Skeletal muscle tissue (tissue), 4 donors: ENCODE data around the gene IQCK. TPM values are rescaled to one million over a fixed set of nuclear protein-coding genes. Genes with fewer than 3 reads are reported as not detected.

ENCODE experiments used
- H3K27ac ChIP-seq: one replicate; pipeline ENCODE4 v1.7.0; 2013; ENCODE audit warnings: mild to moderate bottlenecking, low read depth, low read length, inconsistent platforms
- H3K27me3 ChIP-seq, 3 donors: one replicate each; pipeline ENCODE4 v1.7.0; 2013; ENCODE audit warnings: low read length in 3 of 3; ENCODE audit not compliant: control insufficient read depth in 3 of 3, insufficient read depth in 3 of 3
- H3K36me3 ChIP-seq, 3 donors: one replicate each; pipeline ENCODE4 v1.7.0; 2013; ENCODE audit warnings: low read length in 3 of 3; ENCODE audit not compliant: control insufficient read depth in 3 of 3, insufficient read depth in 3 of 3
- H3K4me1 ChIP-seq, 3 donors: one replicate each; pipeline ENCODE4 v1.7.0; 2013; ENCODE audit warnings: low read length in 3 of 3, mild to moderate bottlenecking in 3 of 3; ENCODE audit not compliant: control insufficient read depth in 3 of 3, insufficient read depth in 3 of 3
- H3K4me3 ChIP-seq, 3 donors: one replicate each; pipeline ENCODE4 v1.7.0; 2013; ENCODE audit warnings: low read length in 3 of 3
- H3K9ac ChIP-seq, 3 donors: one replicate each; pipeline ENCODE4 v1.7.0; 2013; ENCODE audit warnings: low read length in 3 of 3, mild to moderate bottlenecking in 3 of 3, moderate library complexity in 2 of 3, low read depth in 1 of 3
- H3K9me3 ChIP-seq, 3 donors: one replicate each; pipeline ENCODE4 v1.7.0; 2013; ENCODE audit warnings: low read length in 3 of 3; ENCODE audit not compliant: control insufficient read depth in 3 of 3
- total RNA-seq: library from RNA; depleted of rRNA; stranded (reverse); fragments of >200 nt; gene quantifications from one replicate; pipeline ENCODE4 v1.2.3, GENCODE V29; 2014
- donor health status: Osteomylitis.

Gene IQCK
- total RNA-seq, 1 donor from 2014 or later = 10.4 TPM

DNA sequence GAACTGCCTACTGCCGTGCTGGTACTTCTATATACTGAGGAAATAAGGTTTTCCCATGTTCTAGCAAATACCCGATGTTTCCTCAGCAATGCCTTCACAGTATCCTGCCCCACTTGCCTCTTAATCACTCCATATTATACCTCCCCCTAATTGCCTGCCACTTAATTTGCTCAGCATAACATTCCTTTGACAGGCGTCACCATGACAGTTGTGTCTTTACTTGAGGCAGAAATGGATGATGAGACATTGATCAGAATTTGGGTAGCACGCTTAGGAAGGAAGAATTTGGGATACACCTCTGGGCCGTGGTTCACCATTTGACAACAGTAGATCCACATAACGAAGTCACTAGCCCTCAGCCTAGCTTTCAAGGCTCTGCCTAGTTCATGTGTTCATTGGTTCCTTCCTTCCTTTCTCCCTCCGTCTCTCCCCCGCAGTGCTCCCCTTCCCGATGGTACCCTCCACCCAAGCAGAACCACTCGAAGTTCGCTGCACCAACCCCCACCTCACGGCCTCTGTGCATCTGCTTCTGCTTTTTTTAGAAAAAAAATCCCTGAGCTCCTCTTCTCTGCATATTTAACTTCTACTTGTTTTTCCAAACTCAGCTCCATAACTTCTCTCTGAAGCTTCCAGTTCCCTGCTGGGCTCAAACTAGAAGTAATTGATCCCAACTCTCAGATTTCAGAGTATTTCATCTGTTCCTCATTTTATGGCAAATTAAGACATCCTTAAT lies 19.4 kb downstream of the IQCK start:
- Histone ChIP-seq H3K9ac (no peak overlapping the region), H3K4me3 (no peak overlapping the region), H3K27me3 (no peaks in the 10 kb centered on the region), H3K9me3 (no peaks in the 10 kb centered on the region), H3K4me1 (peaks cover 6 to 15% (median 9%) of the 10 kb centered on the region in 3 donors), H3K27ac (no peak overlapping the region), H3K36me3 (peaks cover 0 to 5% (median 0%) of the 10 kb centered on the region in 3 donors)

DNA sequence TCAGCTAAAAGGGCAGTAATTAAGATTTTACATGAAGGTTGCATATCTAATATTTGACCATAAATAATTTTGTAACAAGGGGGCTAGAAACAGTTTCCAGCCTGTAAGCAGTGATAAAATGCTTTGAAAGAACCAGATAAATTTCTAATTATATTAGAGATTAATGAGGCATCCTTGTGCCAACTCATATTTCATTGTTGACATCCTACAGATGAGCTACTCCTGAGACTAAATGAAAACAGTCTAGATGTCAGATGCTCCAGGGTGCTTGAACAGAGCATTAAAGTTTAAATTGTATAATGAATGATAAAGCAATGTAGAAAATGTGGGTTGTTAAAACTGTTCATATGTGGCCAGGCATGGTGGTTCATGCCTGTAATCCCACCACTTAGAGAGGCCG lies 23.3 kb downstream of the IQCK start:
- H3K4me1 ChIP-seq = no peaks in the 10 kb centered on the region
- H3K9me3 ChIP-seq = no peaks in the 10 kb centered on the region
- H3K9ac ChIP-seq = no peak overlapping the region
- H3K4me3 ChIP-seq = no peak overlapping the region
- H3K27me3 ChIP-seq = no peaks in the 10 kb centered on the region
- peaks cover 0 to 5% (median 0%) of the 10 kb centered on the region in 3 donors for H3K36me3 ChIP-seq
- no peak overlapping the region for H3K27ac ChIP-seq

DNA sequence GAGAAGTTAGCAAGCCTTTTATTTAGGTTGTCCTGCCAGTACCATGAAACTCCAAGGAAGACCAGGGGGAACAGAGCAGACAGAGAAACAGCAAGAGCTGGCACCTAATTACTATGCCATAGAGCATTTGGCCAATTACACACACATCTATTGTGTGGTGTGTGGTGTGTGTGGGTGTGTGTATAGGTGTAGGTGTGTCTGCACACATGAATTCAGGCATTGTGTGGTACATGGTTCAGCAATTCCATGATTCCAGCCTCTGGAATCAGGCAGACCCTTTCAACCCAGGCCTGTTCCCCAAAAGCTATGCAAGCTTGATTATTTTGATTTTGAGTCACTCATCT lies 25.7 kb downstream of the IQCK start:
- peaks cover 0 to 3% (median 0%) of the 10 kb centered on the region in 3 donors for H3K4me1 ChIP-seq
- H3K27ac ChIP-seq = no peak overlapping the region
- H3K4me3 ChIP-seq = no peak overlapping the region
- H3K9me3 ChIP-seq = no peaks in the 10 kb centered on the region
- no peak overlapping the region for H3K9ac ChIP-seq
- no peaks in the 10 kb centered on the region for H3K27me3 ChIP-seq
- H3K36me3 ChIP-seq = no peaks in the 10 kb centered on the region

DNA sequence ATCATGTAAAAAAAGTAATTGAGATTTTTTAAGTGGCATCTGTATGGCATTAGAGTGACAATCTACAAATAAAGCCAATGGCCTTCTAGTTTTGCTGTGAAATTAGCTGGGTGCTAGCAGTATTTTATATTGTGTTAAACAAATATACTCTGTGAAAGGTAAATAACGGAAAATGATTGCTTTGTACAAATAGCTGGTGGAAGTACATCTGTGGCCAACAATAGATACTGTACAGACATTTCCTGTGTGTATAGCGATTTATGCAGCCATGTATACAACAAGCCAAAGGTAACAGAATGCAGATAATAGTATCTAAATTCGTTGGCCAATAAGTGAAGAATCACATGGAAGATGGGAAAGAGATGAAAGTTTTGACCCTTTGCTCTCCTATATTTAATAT lies 26.6 kb downstream of the IQCK start:
- H3K9ac ChIP-seq = no peak overlapping the region
- H3K27ac ChIP-seq = no peak overlapping the region
- no peaks in the 10 kb centered on the region for H3K36me3 ChIP-seq
- no peak overlapping the region for H3K4me3 ChIP-seq
- peaks cover 0 to 3% (median 2%) of the 10 kb centered on the region in 3 donors for H3K4me1 ChIP-seq
- no peaks in the 10 kb centered on the region for H3K9me3 ChIP-seq
- H3K27me3 ChIP-seq = no peaks in the 10 kb centered on the region

- H3K27ac ChIP-seq = no peak overlapping the region
- peaks cover 0 to 3% (median 2%) of the 10 kb centered on the region in 3 donors for H3K4me1 ChIP-seq
- H3K36me3 ChIP-seq = no peaks in the 10 kb centered on the region
- no peaks in the 10 kb centered on the region for H3K9me3 ChIP-seq
- no peak overlapping the region for H3K4me3 ChIP-seq
- no peaks in the 10 kb centered on the region for H3K27me3 ChIP-seq
- no peak overlapping the region for H3K9ac ChIP-seq
Measured at GRCh38 chr16:19745286-19746010, 27.4 kb downstream of the IQCK start.

- Histone ChIP-seq H3K9ac (no peak overlapping the region), H3K4me3 (no peak overlapping the region), H3K4me1 (peaks cover 2 to 7% (median 4%) of the 10 kb centered on the region in 3 donors), H3K27me3 (no peaks in the 10 kb centered on the region), H3K27ac (no peak overlapping the region), H3K9me3 (no peaks in the 10 kb centered on the region), H3K36me3 (no peaks in the 10 kb centered on the region)
Measured at GRCh38 chr16:19746561-19746960, 28.5 kb downstream of the IQCK start.

- Histone ChIP-seq H3K9ac (no peak overlapping the region), H3K27me3 (no peaks in the 10 kb centered on the region), H3K4me1 (peaks cover 3 to 16% (median 11%) of the 10 kb centered on the region in 3 donors), H3K27ac (no peak overlapping the region), H3K9me3 (no peaks in the 10 kb centered on the region), H3K4me3 (no peak overlapping the region), H3K36me3 (no peaks in the 10 kb centered on the region)
Measured at GRCh38 chr16:19748389-19749168, 30.5 kb downstream of the IQCK start.

- H3K9ac ChIP-seq = no peak overlapping the region
- H3K4me3 ChIP-seq = no peak overlapping the region
- H3K9me3 ChIP-seq = no peaks in the 10 kb centered on the region
- no peak overlapping the region for H3K27ac ChIP-seq
- H3K4me1 ChIP-seq = peaks cover 3 to 20% (median 15%) of the 10 kb centered on the region in 3 donors
- no peaks in the 10 kb centered on the region for H3K36me3 ChIP-seq
- H3K27me3 ChIP-seq = no peaks in the 10 kb centered on the region
Measured at GRCh38 chr16:19749571-19750080, 31.6 kb downstream of the IQCK start.

DNA sequence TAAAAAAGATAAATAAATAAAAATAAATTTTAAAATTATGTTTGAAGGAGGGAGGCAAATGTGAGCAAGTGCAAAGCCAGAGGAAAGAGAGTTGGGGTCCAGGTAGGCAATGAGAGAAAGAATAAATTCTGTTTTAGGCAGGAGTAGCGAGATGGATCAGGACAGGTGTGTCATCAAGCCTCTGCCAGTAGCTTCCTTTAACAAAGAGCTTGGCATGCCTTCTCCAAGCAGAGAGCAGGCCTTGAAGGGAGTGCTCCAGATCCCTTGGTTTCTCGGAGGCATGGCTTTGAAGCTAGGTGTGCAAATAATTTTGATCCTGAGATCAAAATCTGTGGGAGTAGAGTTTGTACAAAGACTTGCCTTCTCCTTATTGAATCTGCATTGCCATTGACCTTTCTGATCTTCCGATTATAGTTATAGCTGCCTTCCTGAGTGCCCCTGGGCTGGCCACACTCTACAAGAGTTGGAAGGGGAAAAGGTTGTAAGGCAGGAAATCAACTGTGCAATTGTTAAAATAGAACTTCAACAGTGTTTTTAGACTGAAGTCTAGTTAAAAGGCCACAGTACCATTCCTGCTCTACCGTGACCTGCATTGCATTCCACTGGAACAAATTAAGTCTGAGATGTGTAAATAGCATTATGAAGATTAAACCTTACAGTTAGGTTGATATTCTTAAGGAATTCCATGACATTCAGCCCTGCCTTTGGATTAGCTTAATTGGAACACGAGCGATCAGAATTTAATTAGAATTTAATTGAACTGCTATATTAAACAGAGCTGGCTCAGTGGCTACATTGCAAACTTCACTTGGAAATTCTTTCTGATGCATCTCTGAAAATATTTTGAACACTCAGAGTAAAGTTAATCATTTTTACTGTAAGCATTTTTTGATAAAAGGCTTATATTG lies 33.7 kb downstream of the IQCK start:
- peak overlapping the region in 1 of 3 donors; percentile 17 for H3K9ac ChIP-seq
- H3K36me3 ChIP-seq = no peaks in the 10 kb centered on the region
- H3K9me3 ChIP-seq = no peaks in the 10 kb centered on the region
- no peaks in the 10 kb centered on the region for H3K27me3 ChIP-seq
- no peak overlapping the region for H3K27ac ChIP-seq
- no peak overlapping the region for H3K4me3 ChIP-seq
- H3K4me1 ChIP-seq = peaks cover 7 to 20% (median 15%) of the 10 kb centered on the region in 3 donors
